NB4 (cell line): ENCODE results near the gene PTCH1.

Source experiments
- CTCF ChIP-seq: IDR thresholded peaks from one replicate; pipeline ENCODE4 v1.5.1; 2012; ENCODE audit warnings: low read depth, low read length
- POLR2A ChIP-seq: IDR thresholded peaks from 2 replicates; pipeline ENCODE4 v1.6.1; 2011; ENCODE audit warnings: mild to moderate bottlenecking; ENCODE audit not compliant: insufficient read length; ENCODE audit errors: extremely low read depth

GRCh38 chr9:95494416-95495371 is 22.1 kb downstream of the PTCH1 start:
- TF ChIP-seq CTCF = no peak
- no peak for TF ChIP-seq POLR2A
